ENCODE data around the gene MEX3D. TPM values are rescaled to one million over a fixed set of nuclear protein-coding genes. Genes with fewer than 3 reads are reported as not detected.

MEX3D gene
- 55.0 TPM for total RNA-seq

- FAIRE-seq (no peak), DNase-seq (ENCODE audit: low spot score in 2 of 2) (peak; percentile 100)
These were observed at the start of gene MEX3D for GRCh38 chr19:1568320-1569019. TSS of gene MEX3D (minus strand) at chr19:1568325. CDS start at chr19:1568058, 267 bp downstream.

DNA sequence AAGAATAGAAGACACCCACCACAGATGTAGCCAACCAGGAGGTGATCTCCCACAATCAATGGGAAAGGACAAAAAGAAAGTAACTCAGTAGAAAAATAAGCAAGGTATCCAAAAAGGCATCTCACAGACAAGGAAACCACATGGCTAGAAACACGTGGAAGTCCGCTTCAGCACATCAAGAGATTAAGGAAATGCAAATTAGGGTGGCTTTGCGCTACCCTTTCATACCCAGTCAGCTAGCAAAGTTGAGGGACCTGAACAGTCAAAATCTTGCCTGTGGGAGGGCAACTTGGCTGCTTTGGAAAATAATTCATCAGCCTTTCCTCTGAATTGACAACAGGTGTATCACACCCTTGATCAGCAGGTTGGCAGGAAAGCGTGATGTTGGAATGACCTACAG is 48.8 kb upstream of the MEX3D start:
- FAIRE-seq (no peak), DNase-seq (ENCODE audit: low spot score in 2 of 2) (no peak)

- DNase-seq (ENCODE audit: low spot score in 2 of 2) (no peak), FAIRE-seq (no peak)
These were observed 48.3 kb upstream of the MEX3D start for GRCh38 chr19:1616396-1616795.

DNA sequence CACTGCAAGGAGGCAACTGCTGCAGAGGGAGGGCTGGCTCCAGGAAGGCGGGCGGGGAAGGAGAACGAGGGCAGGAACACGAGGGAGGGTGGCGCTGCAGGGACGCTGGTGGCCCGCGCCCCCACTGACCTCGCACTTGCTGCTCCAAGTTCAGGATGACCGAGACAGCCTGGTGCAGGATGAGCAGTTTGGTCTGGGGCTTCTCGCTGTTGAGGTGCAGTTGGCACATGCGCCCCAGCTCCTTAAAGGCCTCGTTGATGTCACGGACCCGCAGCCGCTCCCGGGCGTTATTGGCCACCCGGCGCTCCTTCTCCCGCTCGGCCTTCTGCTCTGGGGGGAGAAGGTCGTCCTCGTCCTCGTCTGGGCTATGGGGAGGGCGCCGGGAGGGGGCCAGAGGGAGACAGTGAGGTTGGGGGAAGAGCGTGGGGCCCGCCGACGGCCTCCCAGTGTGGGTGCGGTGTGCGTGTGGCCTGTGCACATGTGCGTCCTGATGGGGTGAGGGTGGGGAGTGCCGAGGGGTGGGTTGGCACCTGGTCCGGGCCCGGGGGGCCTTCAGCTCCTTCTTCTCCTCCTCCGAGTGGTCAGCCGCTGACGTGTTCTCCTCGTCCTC is 47.1 kb upstream of the MEX3D start:
- no peak for FAIRE-seq
- no peak for DNase-seq (ENCODE audit: low spot score in 2 of 2)

DNA sequence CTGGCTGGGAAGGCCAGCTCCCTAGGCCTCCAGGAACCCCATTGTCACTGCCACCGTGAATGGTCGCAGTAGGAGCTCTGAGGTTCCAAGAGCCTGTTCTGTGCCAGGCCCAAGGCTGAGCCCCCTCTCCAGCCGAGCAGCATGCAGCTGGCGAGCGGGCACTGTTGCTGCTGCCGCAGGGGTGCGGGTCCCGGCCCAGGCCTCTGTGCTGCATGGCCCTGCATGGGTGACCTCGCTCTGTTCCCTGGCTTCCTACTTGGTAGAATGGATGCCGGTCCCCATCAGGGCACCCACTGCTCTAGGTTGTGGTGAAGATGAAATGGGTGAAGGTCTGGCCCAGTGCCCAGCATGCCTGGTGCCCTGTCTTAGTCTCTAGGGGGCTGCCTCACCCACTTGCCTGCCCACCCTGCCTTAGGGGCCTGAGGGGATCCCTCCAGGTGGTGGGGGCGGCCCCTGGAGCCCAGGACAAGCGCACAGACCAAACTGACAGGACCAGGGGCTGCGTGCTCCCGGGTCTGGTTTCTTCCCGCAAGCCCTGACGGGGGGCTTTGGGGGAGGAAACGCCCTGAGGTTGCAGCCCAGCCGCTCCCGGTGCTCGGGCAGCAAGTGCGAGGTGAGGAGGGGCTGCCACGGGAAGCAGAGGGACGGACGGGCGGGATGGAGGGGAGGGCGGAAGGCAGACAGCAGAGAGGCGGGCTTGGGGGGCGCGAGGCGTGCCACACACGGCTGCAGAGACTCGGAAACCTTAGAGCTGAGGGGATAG is 45.9 kb upstream of the MEX3D start:
- DNase-seq (ENCODE audit: low spot score in 2 of 2) = no peak
- no peak for FAIRE-seq

DNA sequence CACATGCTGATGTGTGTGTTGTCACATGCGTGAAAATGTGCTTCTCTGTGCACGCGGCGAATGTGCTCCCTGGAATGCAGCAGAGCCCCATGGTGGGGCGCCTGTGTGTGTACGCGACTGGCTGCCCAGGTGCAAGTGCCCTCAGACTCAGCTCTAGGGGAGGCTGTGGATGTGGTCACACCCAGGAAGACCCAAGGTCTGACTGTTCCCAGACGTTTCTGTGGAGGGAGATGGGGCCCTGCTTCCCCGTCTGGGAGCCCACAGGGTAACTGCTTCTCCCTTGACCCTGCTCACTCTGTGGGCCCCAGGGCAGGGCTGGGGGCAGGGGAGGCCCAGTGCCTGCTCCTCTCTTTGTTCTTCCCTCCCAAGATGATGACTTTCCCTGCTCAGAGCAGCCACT is 45.0 kb upstream of the MEX3D start:
- DNase-seq (ENCODE audit: low spot score in 2 of 2) (no peak), FAIRE-seq (no peak)

- no peak for DNase-seq (ENCODE audit: low spot score in 2 of 2)
- no peak for FAIRE-seq
These were observed 44.3 kb upstream of the MEX3D start for GRCh38 chr19:1612114-1613086.

DNA sequence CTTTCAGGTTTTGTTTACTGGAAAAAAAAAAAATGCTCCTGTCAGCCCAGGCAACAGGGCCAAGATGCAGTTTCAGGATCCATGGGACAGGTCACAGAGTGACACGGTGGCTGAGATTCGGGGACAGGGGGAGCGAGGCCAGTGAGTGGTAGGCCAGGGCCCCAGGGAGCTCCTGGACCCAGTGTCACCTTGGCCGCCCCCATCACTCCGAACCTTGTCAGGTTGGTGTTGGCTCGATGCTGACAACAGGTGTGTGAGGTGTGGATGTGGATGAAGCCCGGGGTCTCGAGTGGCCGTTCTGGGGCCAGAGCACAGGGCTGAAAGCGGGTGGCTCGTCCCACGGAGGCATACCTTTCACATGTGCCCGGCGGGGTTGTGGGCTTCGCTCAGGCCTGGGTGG is 43.2 kb upstream of the MEX3D start:
- no peak for DNase-seq (ENCODE audit: low spot score in 2 of 2)
- no peak for FAIRE-seq

- no peak for DNase-seq (ENCODE audit: low spot score in 2 of 2)
- FAIRE-seq = no peak
These were observed 42.5 kb upstream of the MEX3D start for GRCh38 chr19:1610579-1610978.

DNA sequence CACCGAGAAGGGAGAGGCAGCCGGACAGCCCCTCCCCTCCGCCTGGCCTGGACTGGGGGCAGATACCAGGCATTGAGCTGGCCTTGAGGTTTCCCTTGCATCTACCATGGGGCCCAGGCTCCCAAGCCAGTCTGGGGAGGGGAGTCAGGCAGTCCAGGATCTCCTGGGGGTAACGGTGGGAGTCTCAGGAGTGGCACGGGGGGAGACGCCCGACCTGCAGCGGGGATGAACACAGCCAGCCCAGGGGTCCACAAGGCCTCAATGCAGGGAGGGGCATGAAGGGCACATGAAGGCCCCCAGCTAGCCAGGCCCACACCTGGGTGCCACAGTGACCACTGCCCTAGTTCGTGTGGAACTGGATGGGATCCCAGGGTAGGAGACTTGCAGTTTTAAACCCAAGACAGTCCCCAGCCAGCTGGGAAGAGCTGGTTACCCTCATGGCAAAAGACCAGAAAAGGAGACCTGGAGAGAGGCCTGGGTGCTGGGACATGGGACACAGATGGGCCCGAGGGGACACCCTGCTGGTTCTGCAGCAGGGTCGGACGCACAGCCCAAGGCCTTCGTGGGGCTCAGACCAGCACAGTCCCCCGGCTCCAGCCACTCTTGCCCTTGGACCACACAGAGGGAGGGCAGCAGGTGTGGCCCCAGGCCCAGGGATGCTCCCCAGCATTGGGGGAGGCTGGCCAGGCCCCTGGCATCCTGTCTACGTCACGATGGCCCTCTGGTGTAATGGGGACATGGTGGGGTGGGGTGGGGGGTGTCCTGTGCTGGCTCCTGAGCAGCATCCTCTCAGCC is 41.8 kb upstream of the MEX3D start:
- FAIRE-seq (no peak), DNase-seq (ENCODE audit: low spot score in 2 of 2) (no peak)

DNA sequence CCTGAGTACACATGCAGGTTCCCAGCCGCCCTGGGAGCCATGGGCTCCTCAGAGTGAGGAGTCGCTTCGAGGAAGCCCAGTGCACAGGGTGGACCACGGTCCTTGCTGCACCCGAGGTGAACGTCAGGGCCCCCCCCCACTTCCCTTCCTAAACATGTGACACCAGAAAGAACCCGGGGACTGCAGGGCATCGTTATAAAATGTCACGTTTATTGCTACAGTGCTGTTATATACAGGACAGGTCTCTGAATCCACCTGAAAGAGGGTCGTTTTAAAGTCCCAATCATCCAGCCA is 40.9 kb upstream of the MEX3D start:
- no peak for FAIRE-seq
- DNase-seq (ENCODE audit: low spot score in 2 of 2) = no peak

- no peak for DNase-seq (ENCODE audit: low spot score in 2 of 2)
- no peak for FAIRE-seq
These were observed 40.4 kb upstream of the MEX3D start for GRCh38 chr19:1608359-1609102.

GRCh38 chr19:1606138-1606651 is 38.1 kb upstream of the MEX3D start:
- no peak for DNase-seq (ENCODE audit: low spot score in 2 of 2)

GRCh38 chr19:1605236-1606137 is 37.4 kb upstream of the MEX3D start, which contains the start of gene UQCR11:
TSS of gene UQCR11 (minus strand) at chr19:1605462. CDS start at chr19:1605409, 53 bp downstream.
- no peak for FAIRE-seq
- peak; percentile 98 for DNase-seq (ENCODE audit: low spot score in 2 of 2)

More at GRCh38 chr19:1606138-1606651, 38.1 kb upstream of the MEX3D start:
- no peak for FAIRE-seq

GRCh38 chr19:1602091-1602707 is 34.1 kb upstream of the MEX3D start:
- DNase-seq (ENCODE audit: low spot score in 2 of 2) (no peak), FAIRE-seq (no peak)

DNA sequence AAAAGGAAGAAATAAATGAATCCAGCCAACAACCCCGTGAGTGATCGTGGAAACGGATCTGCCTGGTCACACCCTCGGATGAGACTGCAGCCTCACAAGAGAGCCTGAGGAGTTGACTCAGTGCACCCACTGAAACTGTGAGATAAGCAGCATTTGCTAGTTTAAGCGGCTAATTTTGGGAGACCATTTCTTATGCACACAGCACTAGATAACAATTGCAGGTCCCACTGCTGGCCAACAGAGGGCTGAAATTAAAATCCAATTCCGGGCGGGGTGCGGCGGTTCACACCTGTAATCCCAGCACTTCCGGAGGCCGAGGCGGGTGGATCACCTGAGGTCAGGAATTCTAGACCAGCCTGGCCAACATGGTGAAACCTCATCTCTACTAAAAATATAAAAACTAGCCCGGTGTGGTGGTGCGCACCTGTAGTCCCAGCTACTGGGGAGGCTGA is 33.5 kb upstream of the MEX3D start:
- no peak for DNase-seq (ENCODE audit: low spot score in 2 of 2)
- no peak for FAIRE-seq

GRCh38 chr19:1599460-1599846 is 31.3 kb upstream of the MEX3D start:
- FAIRE-seq (no peak), DNase-seq (ENCODE audit: low spot score in 2 of 2) (no peak)

Data from frontal cortex (tissue), 4 donors.